Naive thymus-derived CD4-positive, alpha-beta T cell (primary cell): ENCODE results near the gene HOXC6. TPM values are rescaled to one million over a fixed set of nuclear protein-coding genes. Genes with fewer than 3 reads are reported as not detected.
"Not testable (repeated sequence)": the region's sequence is repeated elsewhere in the genome, so short reads cannot be mapped to it uniquely, and the experiment has no call there.

Experiments used
- ATAC-seq: fragments of 150-1000 bp; cut with Tn5 transposase; 2 replicates; pipeline ENCODE4 v1.10.0; 2021; ENCODE audit warnings: mild to moderate bottlenecking, moderate library complexity
- CTCF ChIA-PET: fragments of 350-600 bp; sonication (Branson Sonifier 250); formaldehyde crosslinking; loops from one replicate; lab custom pipeline; 2021; ENCODE audit warnings: antibody characterized with exemption; lab: Charles Lee
- POLR2A ChIA-PET: fragments of 350-600 bp; sonication (Branson Sonifier 250); formaldehyde crosslinking; loops from one replicate; lab custom pipeline; 2021; ENCODE audit warnings: antibody characterized with exemption, inconsistent platforms; lab: Charles Lee
- DNase-seq, 9 donors: peaks; one replicate each; pipeline versions ENCODE4 v3.0.0 to v3.0.0-alpha.2; 2020 to 2022; ENCODE audit warnings: mixed read lengths in 1 of 9
- H3K27ac ChIP-seq: one replicate; pipeline ENCODE4 v1.7.0; 2013; ENCODE audit warnings: mild to moderate bottlenecking, low read depth, low read length, moderate library complexity
- H3K27me3 ChIP-seq, 2 donors: one replicate each; pipeline ENCODE4 v1.7.0; 2013; ENCODE audit warnings: low read length in 2 of 2, mild to moderate bottlenecking in 2 of 2, moderate library complexity in 2 of 2; ENCODE audit not compliant: control insufficient read depth in 2 of 2, insufficient read depth in 2 of 2
- H3K36me3 ChIP-seq, 3 experiments: 1 replicate in 2 of 3; 2 replicates in 1 of 3; pipeline ENCODE4 v1.7.0; 2013; ENCODE audit warnings: low read length in 3 of 3, mild to moderate bottlenecking in 3 of 3, moderate library complexity in 1 of 3; ENCODE audit not compliant: insufficient read depth in 3 of 3, control insufficient read depth in 2 of 3
- H3K4me1 ChIP-seq, 2 donors: one replicate each; pipeline ENCODE4 v1.7.0; 2013; ENCODE audit warnings: low read length in 2 of 2, mild to moderate bottlenecking in 2 of 2, moderate library complexity in 1 of 2; ENCODE audit not compliant: control insufficient read depth in 2 of 2, insufficient read depth in 2 of 2
- H3K4me3 ChIP-seq: 2 replicates; pipeline ENCODE4 v1.7.0; 2013; ENCODE audit warnings: mild to moderate bottlenecking, low read length
- H3K9me3 ChIP-seq, 3 experiments: 1 replicate in 2 of 3; 2 replicates in 1 of 3; pipeline ENCODE4 v1.7.0; 2013; ENCODE audit warnings: low read length in 3 of 3; ENCODE audit not compliant: control insufficient read depth in 2 of 3
- H3K27ac Mint-ChIP-seq, 9 donors: one replicate each; pipeline ENCODE4 v1.8.0; 2020 to 2022; ENCODE audit warnings: mixed read lengths in 9 of 9, mild to moderate bottlenecking in 8 of 9, moderate library complexity in 5 of 9, inconsistent platforms in 2 of 9
- H3K27me3 Mint-ChIP-seq, 5 donors: one replicate each; pipeline ENCODE4 v1.8.0; 2021 to 2022; ENCODE audit warnings: mixed read lengths in 5 of 5, mild to moderate bottlenecking in 1 of 5
- H3K36me3 Mint-ChIP-seq, 5 donors: one replicate each; pipeline ENCODE4 v1.8.0; 2020 to 2022; ENCODE audit warnings: mixed read lengths in 5 of 5, mild to moderate bottlenecking in 3 of 5, inconsistent platforms in 1 of 5
- H3K4me1 Mint-ChIP-seq, 7 donors: one replicate each; pipeline ENCODE4 v1.8.0; 2020 to 2022; ENCODE audit warnings: mixed read lengths in 7 of 7, mild to moderate bottlenecking in 3 of 7, inconsistent platforms in 1 of 7
- H3K4me3 Mint-ChIP-seq, 10 donors: one replicate each; pipeline ENCODE4 v1.8.0; 2020 to 2022; ENCODE audit warnings: mild to moderate bottlenecking in 10 of 10, mixed read lengths in 10 of 10, moderate library complexity in 6 of 10, inconsistent platforms in 2 of 10
- H3K9me3 Mint-ChIP-seq, 11 donors: one replicate each; pipeline ENCODE4 v1.8.0; 2020 to 2022; ENCODE audit warnings: mixed read lengths in 11 of 11, mild to moderate bottlenecking in 4 of 11, inconsistent platforms in 1 of 11, moderate library complexity in 1 of 11
- intact Hi-C, 2 donors: fragments of 100-400 bp; cut with micrococcal nuclease; formaldehyde crosslinking; loops; one replicate each; pipeline ENCODE4 v1.15.1; 2023
- polyA plus RNA-seq, 2 donors: library from polyadenylated mRNA; unstranded; fragments of 300-500 nt; fragmentation: Illumina TruSeq; gene quantifications; one replicate each; pipeline ENCODE4 v1.2.3, GENCODE V29; 2021
- total RNA-seq, 6 experiments: library from RNA in 5 of 6; stranded (reverse) in 5 of 6; gene quantifications; 1 replicate in 5 of 6; 2 replicates in 1 of 6; pipeline ENCODE4 v1.2.3 and lab custom pipeline; 2021 to 2026

HOXC6 gene
- total and polyA plus RNA-seq, 7 experiments from 2014 or later: not detected

- H3K4me3 ChIP-seq, POLR2A ChIA-PET, ATAC-seq: not testable (repeated sequence)
Observed at GRCh38 chr12:54042033-54042432, 13.8 kb downstream of the HOXC6 start.

GRCh38 chr12:54042970-54043853, 15.0 kb downstream of the HOXC6 start:
- H3K9me3 Mint-ChIP-seq: peaks cover 0 to 4% (median 0%) of the 10 kb centered on the region in 11 donors
- H3K4me3 Mint-ChIP-seq: no peak overlapping the region
- Histone ChIP-seq H3K4me1 (peaks cover 0 to 8% of the 10 kb centered on the region in 2 donors), H3K9me3 (peaks cover 0 to 3% (median 0%) of the 10 kb centered on the region in 3 experiments), H3K4me3 (no peak overlapping the region), H3K36me3 (no peaks in the 10 kb centered on the region), H3K27me3 (peaks cover 6 to 35% of the 10 kb centered on the region in 2 donors), H3K27ac (no peak overlapping the region)
- H3K36me3 Mint-ChIP-seq: no peaks in the 10 kb centered on the region
- peaks cover 86 to 96% (median 92%) of the 10 kb centered on the region in 5 donors for H3K27me3 Mint-ChIP-seq
- H3K27ac Mint-ChIP-seq: no peak overlapping the region
- ATAC-seq: no peak
- intact Hi-C loops: no loop called here
- peaks cover 10 to 28% (median 18%) of the 10 kb centered on the region in 7 donors for H3K4me1 Mint-ChIP-seq
- no peak for DNase-seq
- CTCF ChIA-PET: no interaction called here
- POLR2A ChIA-PET: no interaction called here

More at GRCh38 chr12:54042033-54042432, 13.8 kb downstream of the HOXC6 start:
- H3K36me3 ChIP-seq, H3K9me3 Mint-ChIP-seq, DNase-seq, H3K36me3 Mint-ChIP-seq, CTCF ChIA-PET, H3K4me1 ChIP-seq, H3K27ac Mint-ChIP-seq, H3K4me3 Mint-ChIP-seq, H3K9me3 ChIP-seq, intact Hi-C loops, H3K27ac ChIP-seq: not testable (repeated sequence)
- Mint-ChIP-seq H3K27me3 (peaks cover 87 to 96% (median 94%) of the 10 kb centered on the region in 5 donors), H3K4me1 (peaks cover 7 to 21% (median 13%) of the 10 kb centered on the region in 7 donors)
- H3K27me3 ChIP-seq: peaks cover 6 to 31% of the 10 kb centered on the region in 2 donors

- Histone ChIP-seq H3K9me3 (peaks cover 0 to 3% (median 0%) of the 10 kb centered on the region in 3 experiments), H3K4me3 (no peak overlapping the region), H3K27ac (no peak overlapping the region), H3K4me1 (peaks cover 0 to 8% of the 10 kb centered on the region in 2 donors), H3K36me3 (no peaks in the 10 kb centered on the region), H3K27me3 (peaks cover 10 to 43% of the 10 kb centered on the region in 2 donors)
- POLR2A ChIA-PET: no interaction called here
- DNase-seq (no peak), ATAC-seq (no peak)
- peaks cover 0 to 6% (median 0%) of the 10 kb centered on the region in 5 donors for H3K36me3 Mint-ChIP-seq
- H3K9me3 Mint-ChIP-seq: peaks cover 0 to 9% (median 1%) of the 10 kb centered on the region in 11 donors
- peaks cover 86 to 96% (median 93%) of the 10 kb centered on the region in 5 donors for H3K27me3 Mint-ChIP-seq
- CTCF ChIA-PET: interaction anchor here (1.6 kb wide), 1 partner anchor 12 kb away, joined by 8 read pairs; the partner anchor contains the start of gene HOXC5
- H3K4me3 Mint-ChIP-seq: no peak overlapping the region
- peaks cover 10 to 34% (median 18%) of the 10 kb centered on the region in 7 donors for H3K4me1 Mint-ChIP-seq
- peak overlapping the region in 1 of 9 donors; percentile 55 for H3K27ac Mint-ChIP-seq
- intact Hi-C loops: no loop called here
Observed at GRCh38 chr12:54044425-54045103, 16.3 kb downstream of the HOXC6 start.

- Mint-ChIP-seq H3K36me3 (peaks cover 0 to 6% (median 0%) of the 10 kb centered on the region in 5 donors), H3K9me3 (peaks cover 0 to 9% (median 1%) of the 10 kb centered on the region in 11 donors), H3K4me1 (peaks cover 12 to 41% (median 25%) of the 10 kb centered on the region in 7 donors), H3K4me3 (no peak overlapping the region), H3K27me3 (peaks cover 87 to 97% (median 94%) of the 10 kb centered on the region in 5 donors), H3K27ac (no peak overlapping the region)
- ChIA-PET CTCF (interaction anchor here (1.6 kb wide), 1 partner anchor 13 kb away, joined by 8 read pairs; the partner anchor contains the start of gene HOXC5), POLR2A (no interaction called here)
- no peak overlapping the region for H3K4me3 ChIP-seq
- peaks cover 0 to 8% of the 10 kb centered on the region in 2 donors for H3K4me1 ChIP-seq
- peaks cover 16 to 46% of the 10 kb centered on the region in 2 donors for H3K27me3 ChIP-seq
- no peaks in the 10 kb centered on the region for H3K36me3 ChIP-seq
- ATAC-seq: no peak
- intact Hi-C loops: no loop called here
- no peak overlapping the region for H3K27ac ChIP-seq
- no peak for DNase-seq
- peaks cover 0 to 3% (median 0%) of the 10 kb centered on the region in 3 experiments for H3K9me3 ChIP-seq
Observed at GRCh38 chr12:54045401-54045800, 17.2 kb downstream of the HOXC6 start.

GRCh38 chr12:54045868-54046521, 17.8 kb downstream of the HOXC6 start:
- ATAC-seq: no peak
- peak overlapping the region in 3 of 10 donors; percentile 33 to 68 (median 67) for H3K4me3 Mint-ChIP-seq
- DNase-seq: no peak
- no peak overlapping the region for H3K4me3 ChIP-seq
- H3K9me3 Mint-ChIP-seq: peaks cover 0 to 9% (median 1%) of the 10 kb centered on the region in 11 donors
- ChIA-PET CTCF (interaction anchor here (1.6 kb wide), 1 partner anchor 14 kb away, joined by 8 read pairs; the partner anchor contains the start of gene HOXC5), POLR2A (no interaction called here)
- no peak overlapping the region for H3K27ac ChIP-seq
- H3K27me3 ChIP-seq: peaks cover 16 to 47% of the 10 kb centered on the region in 2 donors
- intact Hi-C loops: no loop called here
- peak overlapping the region in 1 of 9 donors; percentile 38 for H3K27ac Mint-ChIP-seq
- peaks cover 0 to 6% (median 0%) of the 10 kb centered on the region in 5 donors for H3K36me3 Mint-ChIP-seq
- H3K4me1 ChIP-seq: peaks cover 0 to 8% of the 10 kb centered on the region in 2 donors
- H3K27me3 Mint-ChIP-seq: peaks cover 88 to 99% (median 95%) of the 10 kb centered on the region in 5 donors
- H3K9me3 ChIP-seq: peaks cover 0 to 3% (median 0%) of the 10 kb centered on the region in 3 experiments
- peaks cover 15 to 43% (median 31%) of the 10 kb centered on the region in 7 donors for H3K4me1 Mint-ChIP-seq
- H3K36me3 ChIP-seq: no peaks in the 10 kb centered on the region

GRCh38 chr12:54046809-54047159, 18.5 kb downstream of the HOXC6 start:
- ATAC-seq: no peak
- peak overlapping the region; percentile 17 to 77 (median 60) for H3K4me3 Mint-ChIP-seq
- POLR2A ChIA-PET: no interaction called here

More at GRCh38 chr12:54046809-54047159, 18.5 kb downstream of the HOXC6 start:
- DNase-seq: no peak
- H3K36me3 Mint-ChIP-seq: peaks cover 0 to 6% (median 0%) of the 10 kb centered on the region in 5 donors
- intact Hi-C loops: no loop called here
- Histone ChIP-seq H3K36me3 (no peaks in the 10 kb centered on the region), H3K27ac (no peak overlapping the region), H3K4me3 (no peak overlapping the region), H3K4me1 (peaks cover 0 to 12% of the 10 kb centered on the region in 2 donors), H3K9me3 (peaks cover 0 to 3% (median 0%) of the 10 kb centered on the region in 3 experiments), H3K27me3 (peaks cover 16 to 52% of the 10 kb centered on the region in 2 donors)
- CTCF ChIA-PET: no interaction called here
- H3K27ac Mint-ChIP-seq: peak overlapping the region in 2 of 9 donors; percentile 38 to 59
- H3K9me3 Mint-ChIP-seq: peaks cover 0 to 10% (median 1%) of the 10 kb centered on the region in 11 donors
- H3K4me1 Mint-ChIP-seq: peaks cover 18 to 50% (median 39%) of the 10 kb centered on the region in 7 donors
- peaks cover 96 to 100% (median 96%) of the 10 kb centered on the region in 5 donors for H3K27me3 Mint-ChIP-seq
